ENCODE results near the gene FGD4.

FGD4 gene

DNA sequence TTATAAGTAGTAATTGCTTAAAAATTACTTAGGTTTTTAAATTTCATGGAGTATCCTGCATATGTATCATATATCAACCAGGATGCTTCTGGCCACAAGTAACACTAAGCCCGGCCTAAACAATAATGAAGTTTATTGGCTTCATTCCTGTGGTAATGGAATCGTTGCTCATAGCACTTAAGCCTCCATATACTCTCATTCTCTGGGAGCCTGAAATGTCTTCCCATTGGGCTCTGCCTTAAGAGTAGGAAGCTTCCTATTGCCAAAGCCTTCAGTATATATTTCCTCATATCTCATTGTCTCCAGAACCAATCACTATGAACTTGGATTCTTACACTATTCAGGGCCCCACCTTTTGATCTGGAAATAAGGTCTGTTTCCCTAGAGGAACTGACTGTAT lies 195.9 kb downstream of the FGD4 start:
- no peak overlapping the region for H3K4me3 ChIP-seq (ENCODE audit: low read depth in 1 of 2, low read length in 2 of 2)
- H3K27me3 ChIP-seq (ENCODE audit: low read depth, low read length) = no peaks in the 10 kb centered on the region
- H3K27ac ChIP-seq (ENCODE audit: low read length) = no peak overlapping the region
- H3K4me1 ChIP-seq (ENCODE audit: control insufficient read depth in 1 of 2, insufficient read depth in 2 of 2, low read length in 2 of 2) = no peaks in the 10 kb centered on the region
- peaks cover 11% of the 10 kb centered on the region in 2 donors for H3K36me3 ChIP-seq (ENCODE audit: control insufficient read depth in 1 of 2, insufficient read depth in 2 of 2, low read length in 2 of 2)
- no peaks in the 10 kb centered on the region for H3K9me3 ChIP-seq (ENCODE audit: control insufficient read depth in 1 of 2, low read length in 2 of 2)

DNA sequence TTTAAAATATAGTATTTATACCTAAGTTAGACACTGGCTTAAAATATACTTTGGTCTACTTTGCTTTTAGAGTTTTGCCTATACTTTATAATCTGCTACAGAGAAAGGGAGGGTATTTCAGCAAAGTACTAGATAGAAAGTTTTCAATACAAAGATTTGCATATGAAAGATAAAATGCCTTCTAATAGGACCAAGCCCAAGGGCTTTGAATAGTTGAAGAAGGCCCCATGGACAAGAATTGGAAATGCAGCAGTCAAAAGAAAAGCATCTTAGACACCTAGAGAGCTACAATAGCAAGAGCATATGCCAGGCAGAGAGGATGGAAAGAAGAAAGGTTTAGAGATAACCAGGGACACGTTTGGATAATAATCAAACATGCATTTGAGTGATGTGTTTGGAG lies 196.7 kb downstream of the FGD4 start:
- Histone ChIP-seq H3K36me3 (ENCODE audit: control insufficient read depth in 1 of 2, insufficient read depth in 2 of 2, low read length in 2 of 2) (peaks cover 6 to 11% of the 10 kb centered on the region in 2 donors), H3K4me1 (ENCODE audit: control insufficient read depth in 1 of 2, insufficient read depth in 2 of 2, low read length in 2 of 2) (no peaks in the 10 kb centered on the region), H3K4me3 (ENCODE audit: low read depth in 1 of 2, low read length in 2 of 2) (no peak overlapping the region), H3K27ac (ENCODE audit: low read length) (no peak overlapping the region), H3K9me3 (ENCODE audit: control insufficient read depth in 1 of 2, low read length in 2 of 2) (no peaks in the 10 kb centered on the region), H3K27me3 (ENCODE audit: low read depth, low read length) (no peaks in the 10 kb centered on the region)

DNA sequence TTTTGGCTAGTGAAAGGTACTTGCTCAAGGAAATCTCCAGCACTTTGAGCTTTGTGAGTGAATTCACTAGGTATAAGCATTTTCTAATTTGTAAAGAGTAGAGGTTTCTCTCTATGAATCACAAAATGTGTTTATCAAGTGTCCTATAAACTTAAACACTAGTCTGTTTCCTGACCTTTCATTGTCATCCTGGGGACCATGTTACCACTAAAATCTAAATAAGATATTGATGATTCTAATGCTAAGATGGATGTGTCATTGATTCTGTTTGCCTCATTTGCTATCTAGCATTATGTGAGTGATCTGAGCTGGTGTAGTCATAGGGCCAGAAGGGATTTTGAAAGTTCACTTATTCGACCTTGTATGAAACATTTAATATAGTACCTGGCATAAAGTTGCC lies 199.3 kb downstream of the FGD4 start:
- H3K4me1 ChIP-seq (ENCODE audit: control insufficient read depth in 1 of 2, insufficient read depth in 2 of 2, low read length in 2 of 2) = no peaks in the 10 kb centered on the region
- no peak overlapping the region for H3K27ac ChIP-seq (ENCODE audit: low read length)
- peaks cover 18 to 23% of the 10 kb centered on the region in 2 donors for H3K36me3 ChIP-seq (ENCODE audit: control insufficient read depth in 1 of 2, insufficient read depth in 2 of 2, low read length in 2 of 2)
- no peaks in the 10 kb centered on the region for H3K9me3 ChIP-seq (ENCODE audit: control insufficient read depth in 1 of 2, low read length in 2 of 2)
- no peaks in the 10 kb centered on the region for H3K27me3 ChIP-seq (ENCODE audit: low read depth, low read length)
- H3K4me3 ChIP-seq (ENCODE audit: low read depth in 1 of 2, low read length in 2 of 2) = no peak overlapping the region

DNA sequence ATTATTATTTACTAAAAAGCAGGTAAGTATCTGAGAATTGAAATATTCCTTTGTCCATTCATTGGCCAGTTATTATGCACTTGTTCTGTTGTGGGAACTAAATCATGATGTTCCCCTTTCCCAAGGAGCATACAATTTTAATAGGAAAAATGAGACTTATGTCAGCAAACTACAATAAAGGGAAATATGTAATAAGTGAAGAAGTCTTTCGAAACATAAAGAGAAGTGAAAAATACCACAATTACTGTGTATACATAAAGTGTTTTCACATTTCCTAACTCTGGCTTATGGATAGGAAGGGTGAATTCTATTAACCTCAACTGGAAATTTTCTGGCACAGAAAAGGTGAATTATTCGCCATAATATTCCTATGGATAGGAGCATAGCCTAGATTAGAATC lies 201.3 kb downstream of the FGD4 start:
- Histone ChIP-seq H3K9me3 (ENCODE audit: control insufficient read depth in 1 of 2, low read length in 2 of 2) (no peaks in the 10 kb centered on the region), H3K27ac (ENCODE audit: low read length) (no peak overlapping the region), H3K4me3 (ENCODE audit: low read depth in 1 of 2, low read length in 2 of 2) (no peak overlapping the region), H3K4me1 (ENCODE audit: control insufficient read depth in 1 of 2, insufficient read depth in 2 of 2, low read length in 2 of 2) (no peaks in the 10 kb centered on the region), H3K36me3 (ENCODE audit: control insufficient read depth in 1 of 2, insufficient read depth in 2 of 2, low read length in 2 of 2) (peaks cover 18 to 28% of the 10 kb centered on the region in 2 donors), H3K27me3 (ENCODE audit: low read depth, low read length) (no peaks in the 10 kb centered on the region)

DNA sequence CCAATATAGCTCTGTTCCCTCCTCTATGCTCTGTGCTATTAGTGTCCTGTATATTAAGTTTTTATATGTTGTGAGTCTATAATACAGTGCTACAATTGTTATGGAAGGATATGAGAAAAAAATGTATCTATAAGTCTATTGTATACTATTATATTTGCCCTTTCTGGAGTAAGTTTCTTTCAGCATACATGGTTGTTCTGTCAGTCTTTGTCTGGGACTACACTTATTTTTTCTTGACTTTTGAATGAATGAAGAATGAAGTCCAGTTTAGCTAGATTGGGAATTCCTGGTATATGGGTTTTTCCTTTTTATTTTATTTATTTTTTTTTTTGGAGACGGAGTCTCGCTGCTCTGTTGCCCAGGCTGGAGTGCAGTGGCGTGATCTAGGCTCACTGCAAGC lies 203.7 kb downstream of the FGD4 start:
- Histone ChIP-seq H3K4me1 (ENCODE audit: control insufficient read depth in 1 of 2, insufficient read depth in 2 of 2, low read length in 2 of 2) (no peaks in the 10 kb centered on the region), H3K9me3 (ENCODE audit: control insufficient read depth in 1 of 2, low read length in 2 of 2) (no peaks in the 10 kb centered on the region), H3K27me3 (ENCODE audit: low read depth, low read length) (no peaks in the 10 kb centered on the region), H3K36me3 (ENCODE audit: control insufficient read depth in 1 of 2, insufficient read depth in 2 of 2, low read length in 2 of 2) (peaks cover 25 to 35% of the 10 kb centered on the region in 2 donors), H3K27ac (ENCODE audit: low read length) (no peak overlapping the region), H3K4me3 (ENCODE audit: low read depth in 1 of 2, low read length in 2 of 2) (no peak overlapping the region)

DNA sequence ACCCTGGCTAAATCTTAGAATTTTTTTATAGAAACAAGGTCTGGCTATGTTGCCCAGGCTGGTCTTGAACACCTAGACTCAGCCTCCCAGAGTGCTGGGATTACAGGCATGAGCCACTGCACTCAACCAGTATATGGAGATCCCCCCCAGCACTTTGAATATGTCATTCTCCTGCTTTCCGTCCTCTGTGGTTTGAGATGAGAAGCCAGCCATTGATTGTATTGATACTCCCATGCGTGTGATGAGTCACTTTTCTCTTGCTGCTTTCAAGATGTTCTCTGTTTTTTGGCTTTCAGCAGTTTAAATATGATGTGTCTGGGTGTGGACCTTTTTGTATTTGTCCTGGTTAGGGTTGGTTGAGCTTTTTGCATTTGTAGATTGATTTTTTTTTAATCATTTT lies 204.5 kb downstream of the FGD4 start:
- Histone ChIP-seq H3K27me3 (ENCODE audit: low read depth, low read length) (no peaks in the 10 kb centered on the region), H3K4me1 (ENCODE audit: control insufficient read depth in 1 of 2, insufficient read depth in 2 of 2, low read length in 2 of 2) (no peaks in the 10 kb centered on the region), H3K27ac (ENCODE audit: low read length) (no peak overlapping the region), H3K9me3 (ENCODE audit: control insufficient read depth in 1 of 2, low read length in 2 of 2) (no peaks in the 10 kb centered on the region), H3K4me3 (ENCODE audit: low read depth in 1 of 2, low read length in 2 of 2) (no peak overlapping the region), H3K36me3 (ENCODE audit: control insufficient read depth in 1 of 2, insufficient read depth in 2 of 2, low read length in 2 of 2) (peaks cover 21 to 33% of the 10 kb centered on the region in 2 donors)

DNA sequence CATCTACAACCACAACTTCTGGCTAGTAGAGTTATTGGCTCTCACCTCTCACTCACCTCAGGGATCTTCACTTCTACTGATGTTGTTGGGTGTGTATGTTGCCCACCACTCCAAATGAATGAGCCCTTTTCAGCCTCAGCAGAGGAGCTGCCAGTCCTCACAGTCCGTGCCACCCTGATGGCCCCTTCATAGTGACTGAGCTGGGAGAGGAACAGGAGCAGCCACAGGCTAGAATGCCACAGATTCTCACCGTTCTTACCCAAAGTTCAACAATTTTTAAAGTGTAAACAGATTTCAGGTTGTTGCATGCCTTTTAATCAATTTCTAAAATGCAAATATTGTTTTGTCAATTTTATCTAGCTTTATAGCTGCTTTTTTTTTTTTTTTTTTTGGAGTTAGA lies 205.2 kb downstream of the FGD4 start:
- no peak overlapping the region for H3K27ac ChIP-seq (ENCODE audit: low read length)
- H3K4me3 ChIP-seq (ENCODE audit: low read depth in 1 of 2, low read length in 2 of 2) = no peak overlapping the region
- no peaks in the 10 kb centered on the region for H3K27me3 ChIP-seq (ENCODE audit: low read depth, low read length)
- H3K4me1 ChIP-seq (ENCODE audit: control insufficient read depth in 1 of 2, insufficient read depth in 2 of 2, low read length in 2 of 2) = no peaks in the 10 kb centered on the region
- peaks cover 28 to 33% of the 10 kb centered on the region in 2 donors for H3K36me3 ChIP-seq (ENCODE audit: control insufficient read depth in 1 of 2, insufficient read depth in 2 of 2, low read length in 2 of 2)
- H3K9me3 ChIP-seq (ENCODE audit: control insufficient read depth in 1 of 2, low read length in 2 of 2) = no peaks in the 10 kb centered on the region

DNA sequence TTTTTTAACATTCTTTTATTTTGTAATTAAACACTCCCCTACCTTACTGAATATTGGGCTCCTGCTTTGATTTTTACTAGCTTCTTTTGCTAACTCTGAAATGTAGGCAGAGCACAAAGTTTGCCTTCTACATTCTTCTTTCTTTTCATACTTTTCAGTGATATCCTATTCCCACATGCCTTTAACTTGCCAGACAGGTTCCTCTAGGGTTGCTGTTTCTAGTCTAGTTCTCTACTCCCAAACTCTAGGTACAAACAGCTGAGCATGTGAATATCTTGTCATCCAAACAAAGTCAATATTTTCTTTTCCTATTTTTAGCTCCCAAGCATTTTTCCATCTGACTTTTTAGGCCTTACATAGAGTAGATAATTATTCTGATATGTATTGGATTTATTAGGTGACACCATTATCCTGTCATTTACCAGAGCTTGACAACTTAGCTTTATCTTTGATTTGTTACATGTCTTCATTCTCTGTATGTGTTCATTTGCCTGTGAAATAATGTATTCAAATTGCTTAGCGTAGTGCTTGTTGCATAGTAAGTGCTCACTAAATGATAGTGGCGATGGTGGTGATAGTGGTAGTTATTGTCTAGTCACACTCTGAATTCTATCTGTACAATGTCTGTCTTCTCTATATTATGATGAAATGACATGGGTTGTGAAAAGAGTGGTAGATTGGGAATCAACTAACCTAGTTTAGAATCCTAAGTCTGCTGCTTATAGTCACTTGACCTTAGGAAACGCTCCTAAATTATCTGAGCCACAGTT lies 206.2 kb downstream of the FGD4 start:
- Histone ChIP-seq H3K27ac (ENCODE audit: low read length) (peak overlapping the region; percentile 14), H3K36me3 (ENCODE audit: control insufficient read depth in 1 of 2, insufficient read depth in 2 of 2, low read length in 2 of 2) (peaks cover 30 to 40% of the 10 kb centered on the region in 2 donors), H3K4me3 (ENCODE audit: low read depth in 1 of 2, low read length in 2 of 2) (no peak overlapping the region)

DNA sequence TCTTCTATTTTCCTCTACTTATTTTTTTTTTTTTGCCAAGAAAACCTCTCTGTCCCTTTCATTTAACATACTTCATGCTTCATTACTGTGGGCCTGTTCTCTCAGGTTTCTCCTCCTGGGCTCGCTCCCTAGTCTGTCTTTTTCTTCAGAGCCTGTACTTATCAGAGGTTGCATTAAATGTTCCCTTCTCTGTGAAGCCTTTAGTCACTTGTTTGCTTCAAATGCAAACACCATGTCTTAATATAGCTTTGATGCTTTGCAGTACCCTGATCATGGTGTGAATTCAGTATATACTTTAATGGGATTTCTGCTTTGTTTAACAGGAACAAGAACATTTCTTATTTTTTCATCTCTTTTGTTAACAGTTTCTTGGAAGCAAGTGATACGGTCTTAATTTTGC lies 207.1 kb downstream of the FGD4 start:
- Histone ChIP-seq H3K4me3 (ENCODE audit: low read depth in 1 of 2, low read length in 2 of 2) (no peak overlapping the region), H3K36me3 (ENCODE audit: control insufficient read depth in 1 of 2, insufficient read depth in 2 of 2, low read length in 2 of 2) (peaks cover 27 to 32% of the 10 kb centered on the region in 2 donors), H3K27me3 (ENCODE audit: low read depth, low read length) (no peaks in the 10 kb centered on the region), H3K9me3 (ENCODE audit: control insufficient read depth in 1 of 2, low read length in 2 of 2) (no peaks in the 10 kb centered on the region), H3K4me1 (ENCODE audit: control insufficient read depth in 1 of 2, insufficient read depth in 2 of 2, low read length in 2 of 2) (no peaks in the 10 kb centered on the region), H3K27ac (ENCODE audit: low read length) (no peak overlapping the region)

More for the DNA sequence above, 206.2 kb downstream of the FGD4 start:
- Histone ChIP-seq H3K9me3 (ENCODE audit: control insufficient read depth in 1 of 2, low read length in 2 of 2) (no peaks in the 10 kb centered on the region), H3K4me1 (ENCODE audit: control insufficient read depth in 1 of 2, insufficient read depth in 2 of 2, low read length in 2 of 2) (no peaks in the 10 kb centered on the region), H3K27me3 (ENCODE audit: low read depth, low read length) (no peaks in the 10 kb centered on the region)

DNA sequence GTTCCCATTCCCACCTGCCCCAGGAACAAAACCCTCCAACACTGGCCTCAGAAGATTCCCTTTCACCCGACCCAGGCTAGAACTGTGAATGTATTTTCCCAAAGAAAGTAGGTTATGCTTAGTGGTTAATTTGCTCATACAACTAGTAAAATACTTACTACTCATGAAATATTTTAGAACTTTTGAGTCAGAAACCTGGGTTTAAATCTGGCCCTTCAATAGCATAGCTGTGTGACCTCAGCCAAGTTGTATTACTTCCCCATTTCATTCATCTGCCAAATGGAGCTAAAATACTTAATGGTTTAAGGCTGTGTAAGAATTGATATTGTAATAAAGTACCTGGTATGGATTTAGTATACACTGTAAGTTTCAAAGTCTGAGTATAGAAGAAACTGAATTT lies 210.6 kb downstream of the FGD4 start:
- peaks cover 29 to 44% of the 10 kb centered on the region in 2 donors for H3K36me3 ChIP-seq (ENCODE audit: control insufficient read depth in 1 of 2, insufficient read depth in 2 of 2, low read length in 2 of 2)
- H3K4me1 ChIP-seq (ENCODE audit: control insufficient read depth in 1 of 2, insufficient read depth in 2 of 2, low read length in 2 of 2) = no peaks in the 10 kb centered on the region
- H3K27ac ChIP-seq (ENCODE audit: low read length) = no peak overlapping the region
- H3K9me3 ChIP-seq (ENCODE audit: control insufficient read depth in 1 of 2, low read length in 2 of 2) = no peaks in the 10 kb centered on the region
- no peak overlapping the region for H3K4me3 ChIP-seq (ENCODE audit: low read depth in 1 of 2, low read length in 2 of 2)
- H3K27me3 ChIP-seq (ENCODE audit: low read depth, low read length) = no peaks in the 10 kb centered on the region

DNA sequence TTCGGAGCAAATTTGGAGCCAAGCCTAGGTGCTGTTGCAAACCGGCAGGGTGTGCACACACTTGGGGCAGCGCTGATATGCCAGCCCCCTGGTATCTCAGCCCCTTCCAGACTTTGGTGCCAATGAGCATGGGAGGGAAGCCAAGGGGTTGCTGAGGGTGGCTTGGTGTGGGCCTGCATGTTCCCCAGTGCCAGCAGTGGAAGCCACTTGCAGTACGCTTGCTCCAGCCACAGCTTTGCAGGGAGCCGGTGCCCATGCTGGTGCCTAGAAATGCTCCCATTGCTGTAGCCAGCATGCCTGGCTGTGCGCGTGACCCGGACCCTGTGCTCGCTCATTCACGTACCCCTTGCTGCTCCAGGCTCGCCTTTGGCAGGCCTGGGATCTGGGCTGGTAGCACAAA lies 212.6 kb downstream of the FGD4 start:
- Histone ChIP-seq H3K4me3 (ENCODE audit: low read depth in 1 of 2, low read length in 2 of 2) (no peak overlapping the region), H3K4me1 (ENCODE audit: control insufficient read depth in 1 of 2, insufficient read depth in 2 of 2, low read length in 2 of 2) (no peaks in the 10 kb centered on the region), H3K27me3 (ENCODE audit: low read depth, low read length) (no peaks in the 10 kb centered on the region), H3K9me3 (ENCODE audit: control insufficient read depth in 1 of 2, low read length in 2 of 2) (no peaks in the 10 kb centered on the region), H3K36me3 (ENCODE audit: control insufficient read depth in 1 of 2, insufficient read depth in 2 of 2, low read length in 2 of 2) (peaks cover 28 to 51% of the 10 kb centered on the region in 2 donors), H3K27ac (ENCODE audit: low read length) (no peak overlapping the region)

All from muscle layer of duodenum (tissue), 2 donors.